Urinary bladder (tissue), 4 donors: Measurements from ENCODE around the gene FBXO9. TPM values are rescaled to one million over a fixed set of nuclear protein-coding genes. Genes with fewer than 3 reads are reported as not detected.
"Not testable (repeated sequence)": the region's sequence is repeated elsewhere in the genome, so short reads cannot be mapped to it uniquely, and the experiment has no call there.

Experiments used
- DNase-seq: peaks from one replicate; pipeline ENCODE4 v3.0.0-alpha.2; 2015; ENCODE audit errors: extremely low spot score
- H3K27ac ChIP-seq: one replicate; pipeline ENCODE4 v1.5.1; 2013; ENCODE audit warnings: low read depth, mild to moderate bottlenecking, moderate library complexity
- H3K36me3 ChIP-seq: one replicate; pipeline ENCODE4 v1.6.1; 2013; ENCODE audit warnings: mild to moderate bottlenecking, moderate library complexity; ENCODE audit not compliant: insufficient read depth
- H3K4me1 ChIP-seq: one replicate; pipeline ENCODE4 v1.6.1; 2013; ENCODE audit warnings: mild to moderate bottlenecking, moderate library complexity; ENCODE audit not compliant: insufficient read depth
- H3K4me3 ChIP-seq: one replicate; pipeline ENCODE4 v1.5.1; 2013; ENCODE audit warnings: low read depth, low read length
- WGBS: extraction: QIAGEN DNeasy Blood & Tissue Kit; methylation state at CpG from one replicate; pipeline ENCODE4 v1.1.7; 2013; 5-methylcytosine and 5-hydroxymethylcytosine counted together
- polyA plus RNA-seq: library from polyadenylated mRNA; stranded (reverse); fragments of 200-250 nt; gene quantifications from one replicate; pipeline ENCODE4 v1.2.3, GENCODE V29; 2013
- total RNA-seq: library from RNA; depleted of rRNA; stranded (reverse); fragments of >200 nt; gene quantifications from one replicate; pipeline ENCODE4 v1.2.3, GENCODE V29; 2014
- donor health status: healthy with polysubstance abuse.
- donor health status: healthy.

The FBXO9 gene
- total and polyA plus RNA-seq, 2 donors: 73.2 to 88.3 TPM

GRCh38 chr6:53056273-53056672 lies 8.9 kb upstream of the FBXO9 start:
- H3K4me3 ChIP-seq: no peak overlapping the region
- peaks cover 2% of the 10 kb centered on the region for H3K4me1 ChIP-seq
- no peaks in the 10 kb centered on the region for H3K36me3 ChIP-seq
- no peak overlapping the region for H3K27ac ChIP-seq
- no peak for DNase-seq
- 54% methylated on average over 3 of the region's 3 CpGs for WGBS

GRCh38 chr6:53058388-53059195 lies 6.6 kb upstream of the FBXO9 start:
- DNase-seq: no peak
- Histone ChIP-seq H3K4me1 (peaks cover 2% of the 10 kb centered on the region), H3K36me3 (no peaks in the 10 kb centered on the region), H3K27ac (no peak overlapping the region), H3K4me3 (no peak overlapping the region)
- 75% methylated on average over 4 of the region's 4 CpGs for WGBS

- 35% methylated on average over 3 of the region's 3 CpGs for WGBS
- Histone ChIP-seq H3K27ac (no peak overlapping the region), H3K36me3 (no peaks in the 10 kb centered on the region), H3K4me3 (peak overlapping the region; percentile 65), H3K4me1 (peaks cover 2% of the 10 kb centered on the region)
- DNase-seq: no peak
Observed at GRCh38 chr6:53059648-53060589, 5.3 kb upstream of the FBXO9 start.

DNA sequence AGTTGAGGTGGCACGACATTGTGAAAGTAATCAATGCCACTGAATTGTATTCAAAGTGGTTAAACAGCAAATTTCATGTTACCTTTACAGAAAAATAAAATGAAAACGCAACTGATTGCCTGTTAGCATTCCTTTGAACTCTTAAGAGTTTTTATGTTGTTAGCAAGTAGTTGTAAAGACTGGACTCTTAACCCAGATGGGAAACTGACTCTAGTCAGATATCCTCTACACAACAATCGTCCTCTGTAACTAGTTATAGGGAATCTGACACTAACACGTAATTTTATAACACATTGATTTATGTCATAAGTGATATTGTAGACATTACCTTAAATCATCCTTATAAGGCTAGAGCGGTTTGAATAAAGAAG lies 3.0 kb upstream of the FBXO9 start:
- Histone ChIP-seq H3K4me1 (peaks cover 2% of the 10 kb centered on the region), H3K27ac (no peak overlapping the region)
- 25% methylated on average over 5 of the region's 5 CpGs for WGBS

GRCh38 chr6:53064255-53064654 lies 949 bp upstream of the FBXO9 start:
- not testable (repeated sequence) for H3K4me1 ChIP-seq, H3K36me3 ChIP-seq, DNase-seq, H3K4me3 ChIP-seq, H3K27ac ChIP-seq
- WGBS: 71% methylated on average over 16 of the region's 16 CpGs

More for the DNA sequence above, 3.0 kb upstream of the FBXO9 start:
- no peak for DNase-seq
- Histone ChIP-seq H3K36me3 (no peaks in the 10 kb centered on the region), H3K4me3 (peak overlapping the region; percentile 65)

GRCh38 chr6:53064726-53065265 lies 408 bp upstream of the FBXO9 start:
- H3K36me3 ChIP-seq: no peaks in the 10 kb centered on the region
- peaks cover 1% of the 10 kb centered on the region for H3K4me1 ChIP-seq
- WGBS: under 1% methylated on average over 26 of the region's 26 CpGs
- peak; percentile 96 for DNase-seq
- H3K4me3 ChIP-seq: peak overlapping the region; percentile 98
- peak overlapping the region; percentile 84 for H3K27ac ChIP-seq

DNA sequence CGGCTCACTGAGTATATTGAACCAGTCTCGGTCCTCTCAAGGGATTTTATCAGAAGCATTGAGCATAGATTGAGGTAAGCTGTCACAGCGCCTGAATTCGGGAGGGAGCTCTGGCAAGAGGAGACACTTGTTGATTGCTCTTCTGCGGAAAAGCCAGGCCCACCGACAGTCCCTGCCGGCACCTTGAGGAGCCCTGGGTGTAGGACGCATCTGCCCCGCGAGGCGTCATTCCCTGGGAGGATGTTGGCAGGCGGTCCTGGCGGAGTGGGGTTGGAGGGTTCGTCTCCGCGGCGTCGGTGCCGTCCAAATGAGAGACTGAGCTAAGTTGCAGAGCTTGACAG lies 843 bp downstream of the FBXO9 start:
- under 1% methylated on average over 19 of the region's 19 CpGs for WGBS
- no peak for DNase-seq
- peak overlapping the region; percentile 84 for H3K27ac ChIP-seq
- H3K4me1 ChIP-seq: peaks cover 1% of the 10 kb centered on the region
- H3K4me3 ChIP-seq: peak overlapping the region; percentile 98
- no peaks in the 10 kb centered on the region for H3K36me3 ChIP-seq

DNA sequence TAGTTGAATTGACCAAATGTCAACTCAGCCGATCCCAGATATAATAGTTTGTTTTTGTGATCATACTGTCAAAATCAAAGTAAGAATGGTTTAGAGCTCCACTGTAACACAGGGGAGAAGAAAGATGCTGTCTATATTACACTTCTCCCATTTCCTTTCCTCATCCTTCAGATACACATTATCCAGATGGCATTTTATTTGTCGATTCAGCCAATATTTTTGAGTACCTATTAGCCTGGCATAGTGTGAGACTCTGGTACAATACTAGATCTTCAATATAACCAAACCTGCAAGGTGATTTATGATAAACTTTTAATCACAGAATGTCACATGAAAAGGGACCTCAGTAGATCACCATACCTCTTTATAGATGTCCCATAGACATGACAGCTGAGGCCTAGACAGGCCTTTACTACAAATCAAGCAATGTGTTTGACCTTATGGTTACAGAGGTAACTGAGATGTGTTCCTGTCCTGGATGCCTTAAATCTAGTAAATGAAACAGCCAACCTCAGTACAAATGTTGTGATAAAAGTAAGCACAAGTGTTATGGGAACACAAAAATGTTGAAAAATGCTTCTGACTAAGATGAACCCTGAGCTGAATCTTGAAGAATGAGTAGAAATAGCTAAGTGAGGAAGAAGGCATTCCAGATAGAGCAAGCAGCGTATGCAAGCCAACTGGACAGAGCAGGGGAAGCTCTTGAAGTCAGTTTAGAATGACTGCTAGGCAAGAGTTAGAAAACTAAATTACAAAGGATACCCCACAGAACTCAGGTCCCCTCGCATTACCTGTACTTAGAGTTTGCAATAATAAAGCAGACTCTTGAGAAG lies 1.9 kb downstream of the FBXO9 start:
- WGBS: 78% methylated on average over 4 of the region's 4 CpGs
- no peaks in the 10 kb centered on the region for H3K36me3 ChIP-seq
- H3K27ac ChIP-seq: no peak overlapping the region
- no peak for DNase-seq
- no peak overlapping the region for H3K4me3 ChIP-seq
- peaks cover 1% of the 10 kb centered on the region for H3K4me1 ChIP-seq

DNA sequence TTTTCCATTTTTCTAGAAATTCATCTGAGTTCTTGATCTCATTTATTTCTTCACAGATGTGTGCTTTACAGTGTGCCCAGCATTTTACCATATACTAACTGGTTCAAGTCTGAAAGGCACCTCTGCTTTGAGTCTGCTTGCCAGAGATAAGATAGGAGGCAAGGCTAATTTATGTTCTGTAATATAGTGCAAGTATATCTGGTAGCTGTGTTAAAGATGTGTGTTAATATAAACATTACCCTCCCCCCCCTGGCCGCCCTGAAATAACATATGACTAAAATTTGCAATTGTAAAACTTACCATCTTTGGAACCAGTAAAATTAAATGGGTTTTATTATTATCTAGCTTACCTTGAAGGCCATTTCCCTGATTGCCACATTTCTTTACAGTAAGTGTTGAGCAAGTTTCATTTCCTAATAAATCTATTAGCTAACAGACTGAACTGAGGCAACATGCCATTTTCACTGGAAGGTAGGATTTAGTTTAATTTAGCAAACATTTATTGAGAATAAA lies 2.7 kb downstream of the FBXO9 start:
- Histone ChIP-seq H3K27ac (no peak overlapping the region), H3K36me3 (no peaks in the 10 kb centered on the region), H3K4me1 (peaks cover 1% of the 10 kb centered on the region), H3K4me3 (no peak overlapping the region)
- DNase-seq: no peak
- 84% methylated on average over 1 of the region's 1 CpG for WGBS

DNA sequence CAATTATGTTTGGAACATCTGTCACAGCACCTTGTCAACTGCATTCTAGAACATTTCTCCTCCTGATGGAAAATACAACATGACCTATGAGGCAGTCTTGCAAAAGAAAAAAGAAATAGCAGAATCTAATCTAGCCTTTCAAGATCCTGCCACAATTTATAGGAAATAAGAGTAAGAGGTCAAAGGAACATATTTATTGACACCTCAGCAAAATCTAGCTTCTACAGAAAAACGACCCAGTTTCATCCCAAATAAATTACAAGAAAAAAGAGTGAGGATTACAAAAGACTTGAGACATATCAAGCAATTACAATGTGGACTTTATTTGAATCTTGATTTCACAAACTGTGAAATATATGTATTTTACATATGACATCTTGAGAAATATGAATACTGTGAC lies 4.2 kb downstream of the FBXO9 start:
- Histone ChIP-seq H3K4me1 (peaks cover 1% of the 10 kb centered on the region), H3K36me3 (no peaks in the 10 kb centered on the region), H3K4me3 (no peak overlapping the region), H3K27ac (no peak overlapping the region)
- DNase-seq: no peak
- WGBS: 53% methylated on average over 1 of the region's 1 CpG

GRCh38 chr6:53070806-53071205 lies 5.6 kb downstream of the FBXO9 start:
- Histone ChIP-seq H3K27ac (no peak overlapping the region), H3K4me1 (peaks cover 1% of the 10 kb centered on the region), H3K36me3 (peaks cover 2% of the 10 kb centered on the region), H3K4me3 (no peak overlapping the region)
- no peak for DNase-seq
- 42% methylated on average over 1 of the region's 1 CpG for WGBS

DNA sequence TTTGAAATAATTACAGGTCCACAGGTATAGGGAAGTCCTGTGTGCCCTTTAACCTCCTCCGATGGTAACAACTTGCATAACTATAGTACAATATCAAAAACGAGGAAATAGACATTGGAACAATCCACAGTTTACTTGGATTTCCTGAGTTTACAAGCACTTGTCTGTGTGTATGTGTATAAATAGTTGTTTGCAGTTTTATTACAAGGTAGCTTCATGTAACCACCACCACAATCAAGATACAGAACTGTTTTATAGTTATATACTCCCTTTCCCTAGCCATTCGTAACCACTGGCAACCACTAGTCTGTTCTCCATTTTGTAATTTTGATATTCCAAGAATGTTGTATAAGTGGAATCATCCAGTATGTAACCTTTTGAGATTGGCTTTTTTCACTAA lies 9.1 kb downstream of the FBXO9 start:
- Histone ChIP-seq H3K4me3 (no peak overlapping the region), H3K36me3 (peaks cover 6% of the 10 kb centered on the region), H3K4me1 (no peaks in the 10 kb centered on the region), H3K27ac (no peak overlapping the region)
- 91% methylated on average over 3 of the region's 3 CpGs for WGBS
- no peak for DNase-seq

- Histone ChIP-seq H3K27ac (no peak overlapping the region), H3K4me3 (no peak overlapping the region), H3K36me3 (peaks cover 8% of the 10 kb centered on the region), H3K4me1 (no peaks in the 10 kb centered on the region)
- 100% methylated on average over 1 of the region's 1 CpG for WGBS
- no peak for DNase-seq
Observed at GRCh38 chr6:53080813-53081212, 15.6 kb downstream of the FBXO9 start.
